ENCODE results near the gene RFTN1.

DNA sequence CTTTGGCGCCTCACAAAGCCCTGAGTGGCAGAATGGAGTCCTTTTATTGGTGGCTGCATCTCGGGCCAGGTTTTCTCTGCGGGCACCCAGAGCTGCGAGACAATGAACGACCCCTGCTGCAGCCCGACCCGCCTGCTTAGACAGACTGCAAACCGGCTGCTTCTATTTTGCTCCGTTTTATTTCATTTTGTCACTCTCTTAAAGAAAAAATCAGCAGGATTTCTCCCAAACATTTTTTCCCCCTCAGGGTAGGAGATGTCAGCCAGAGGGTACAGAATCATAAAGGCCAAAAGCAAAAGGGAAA, 183.7 kb downstream of the RFTN1 start:
- TF ChIP-seq, protein P1, sequence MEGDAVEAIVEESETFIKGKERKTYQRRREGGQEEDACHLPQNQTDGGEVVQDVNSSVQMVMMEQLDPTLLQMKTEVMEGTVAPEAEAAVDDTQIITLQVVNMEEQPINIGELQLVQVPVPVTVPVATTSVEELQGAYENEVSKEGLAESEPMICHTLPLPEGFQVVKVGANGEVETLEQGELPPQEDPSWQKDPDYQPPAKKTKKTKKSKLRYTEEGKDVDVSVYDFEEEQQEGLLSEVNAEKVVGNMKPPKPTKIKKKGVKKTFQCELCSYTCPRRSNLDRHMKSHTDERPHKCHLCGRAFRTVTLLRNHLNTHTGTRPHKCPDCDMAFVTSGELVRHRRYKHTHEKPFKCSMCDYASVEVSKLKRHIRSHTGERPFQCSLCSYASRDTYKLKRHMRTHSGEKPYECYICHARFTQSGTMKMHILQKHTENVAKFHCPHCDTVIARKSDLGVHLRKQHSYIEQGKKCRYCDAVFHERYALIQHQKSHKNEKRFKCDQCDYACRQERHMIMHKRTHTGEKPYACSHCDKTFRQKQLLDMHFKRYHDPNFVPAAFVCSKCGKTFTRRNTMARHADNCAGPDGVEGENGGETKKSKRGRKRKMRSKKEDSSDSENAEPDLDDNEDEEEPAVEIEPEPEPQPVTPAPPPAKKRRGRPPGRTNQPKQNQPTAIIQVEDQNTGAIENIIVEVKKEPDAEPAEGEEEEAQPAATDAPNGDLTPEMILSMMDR (IDR thresholded peaks at IDR 0.05), result no peak
- TF ChIP-seq POLR2A (IDR thresholded peaks at IDR 0.05), result no peak
